LNCAP (cell line): ENCODE data around the gene RASA3.

Experiments
- CTCF ChIP-seq: fragments of 450-650 bp; IDR thresholded peaks from 2 replicates; pipeline ENCODE4 v1.5.1; 2017; ENCODE audit warnings: mild to moderate bottlenecking

The RASA3 gene

GRCh38 chr13:113937527-113938180 is 194.8 kb downstream of the RASA3 start:
- no peak for TF ChIP-seq CTCF

- no peak for TF ChIP-seq CTCF
Observed at GRCh38 chr13:113937073-113937472, 195.3 kb downstream of the RASA3 start.

GRCh38 chr13:113936166-113936965 is 196.1 kb downstream of the RASA3 start:
- TF ChIP-seq CTCF = no peak

DNA sequence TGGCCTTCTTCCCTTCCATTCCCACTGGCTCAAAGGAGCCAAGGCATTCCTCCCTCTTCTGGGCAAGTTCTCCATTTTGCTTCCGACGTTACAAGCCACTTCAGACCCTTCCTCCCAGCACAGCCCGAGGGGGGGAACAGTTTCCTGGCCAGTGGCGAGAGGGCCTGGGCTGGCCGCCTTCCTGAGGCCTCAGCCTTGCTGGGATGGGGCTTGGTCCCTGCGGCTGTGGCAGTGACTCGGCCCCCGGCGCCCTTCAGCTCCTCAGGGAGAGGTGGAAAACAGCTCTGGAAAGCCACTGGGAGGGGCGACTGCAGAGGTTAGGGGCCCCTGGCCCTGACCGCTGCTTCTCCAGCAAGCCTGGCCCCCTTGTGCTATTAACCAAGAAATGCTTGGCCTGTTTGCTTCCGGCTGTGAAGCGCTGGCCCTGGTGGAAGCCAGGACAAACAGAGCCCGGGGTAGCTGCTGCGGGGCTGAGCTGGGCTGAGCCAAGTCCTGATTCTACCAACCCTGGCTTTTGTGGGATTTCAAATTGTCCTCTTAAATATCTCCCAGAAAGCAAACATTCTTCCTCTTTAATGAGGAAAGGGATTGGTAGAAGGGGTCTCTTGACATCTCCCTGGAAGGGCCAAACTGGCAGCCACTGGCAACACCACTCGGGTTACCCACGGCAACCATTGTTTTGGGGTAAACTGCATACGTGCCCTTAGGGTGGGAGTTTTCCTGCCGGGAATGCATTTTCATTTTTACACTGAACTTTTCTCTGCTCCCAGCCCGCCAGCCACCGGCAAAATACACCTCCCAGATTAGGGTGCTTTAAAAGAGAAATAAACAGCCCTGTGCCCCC is 197.2 kb downstream of the RASA3 start:
- TF ChIP-seq CTCF = no peak

- TF ChIP-seq CTCF = no peak
Observed at GRCh38 chr13:113934576-113934975, 197.8 kb downstream of the RASA3 start.

GRCh38 chr13:113933901-113934300 is 198.5 kb downstream of the RASA3 start:
- no peak for TF ChIP-seq CTCF

DNA sequence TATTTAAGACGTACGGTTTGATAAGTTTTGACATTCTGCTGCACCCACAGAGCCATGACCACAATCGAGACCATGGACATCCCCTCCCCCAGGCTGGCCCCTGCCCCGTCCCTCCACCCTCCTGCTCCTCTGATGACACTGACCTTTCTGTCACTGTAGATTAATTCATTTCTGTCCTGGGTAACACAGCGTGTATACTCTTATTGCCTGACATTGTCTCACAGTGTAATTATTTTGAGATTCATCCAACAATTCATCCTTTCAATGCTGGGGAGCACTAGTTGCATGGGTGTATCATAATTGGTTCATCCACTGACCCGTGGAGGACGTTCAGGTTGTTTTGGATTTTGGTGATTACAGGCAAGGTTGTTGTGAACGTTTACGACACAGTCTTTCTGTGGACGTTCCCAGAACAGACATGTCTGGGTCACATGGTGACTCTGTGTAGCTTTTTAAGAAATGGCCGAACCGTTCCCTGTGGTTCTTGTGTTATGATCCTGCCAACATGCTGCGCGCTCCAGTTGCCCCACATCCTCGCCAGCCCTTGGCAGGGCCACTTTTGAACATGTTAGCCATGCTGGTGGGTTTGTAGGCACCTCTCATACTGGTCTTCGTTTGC is 200.5 kb downstream of the RASA3 start:
- TF ChIP-seq CTCF = no peak
